ENCODE data around the gene APBB2. TPM values are rescaled to one million over a fixed set of nuclear protein-coding genes. Genes with fewer than 3 reads are reported as not detected.

The APBB2 gene
- total RNA-seq, 1 experiment from 2014 or later = 3.7 TPM

DNA sequence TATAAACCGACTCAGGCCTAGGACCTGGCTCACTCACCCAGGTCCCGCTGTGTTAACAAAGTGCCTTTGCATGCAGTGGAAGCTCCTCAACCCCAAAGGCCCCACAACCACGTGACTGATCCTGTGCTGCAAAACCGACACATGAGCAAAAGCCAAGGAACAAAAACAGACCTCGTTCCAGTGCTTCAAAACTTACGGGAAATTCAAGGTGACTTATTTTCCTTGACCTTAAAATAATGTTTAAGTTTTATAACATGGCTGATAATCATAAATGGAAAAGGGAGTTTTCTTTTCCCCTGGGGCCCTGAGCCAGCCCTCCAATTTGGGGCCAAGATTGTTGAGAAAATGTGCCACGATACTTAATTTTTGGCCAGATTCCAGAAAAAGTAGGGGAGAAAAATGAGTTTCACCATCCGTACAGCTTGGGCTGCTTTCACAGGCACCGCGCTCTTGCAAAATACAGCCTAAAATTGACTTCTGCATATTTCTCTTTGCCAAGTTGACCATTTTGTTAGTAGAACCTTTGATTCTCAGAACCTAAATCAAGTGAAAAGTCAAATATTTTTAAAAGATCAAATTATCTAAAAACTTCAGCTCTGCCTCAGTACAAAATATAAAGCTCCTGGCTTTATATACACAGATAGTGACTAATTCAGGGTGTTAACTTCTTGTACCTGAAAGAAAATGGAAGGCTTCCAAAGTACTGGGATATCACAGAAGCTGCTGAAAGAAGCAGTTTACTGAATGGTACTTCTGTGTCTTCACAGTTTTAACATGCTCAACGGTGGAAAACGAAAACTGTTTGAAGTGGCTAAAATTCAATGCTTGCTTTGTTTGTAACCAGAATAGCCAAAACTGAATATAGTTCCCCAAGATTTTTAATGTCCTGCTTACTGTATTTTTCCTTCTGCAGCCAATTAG lies 93.8 kb downstream of the APBB2 start:
- Histone ChIP-seq H3K4me2 (ENCODE audit: low read depth, low read length, poor library complexity, severe bottlenecking) (no peak overlapping the region), H3K79me2 (ENCODE audit: low read length) (no peaks in the 10 kb centered on the region), H3K27ac (ENCODE audit: low read length) (no peak overlapping the region), H3K27me3 (ENCODE audit: low read length) (no peaks in the 10 kb centered on the region), H2AFZ (ENCODE audit: low read length) (no peak overlapping the region), H3K9ac (ENCODE audit: low read length) (no peak overlapping the region), H3K4me1 (ENCODE audit: low read length) (no peaks in the 10 kb centered on the region), H3K36me3 (ENCODE audit: insufficient read depth, low read length) (no peaks in the 10 kb centered on the region), H3K4me3 (ENCODE audit: low read length) (no peak overlapping the region), H3K9me2 (replicated peaks; ENCODE audit: insufficient read depth, low read length) (no peaks in the 10 kb centered on the region), H3K9me3 (ENCODE audit: low read length) (no peaks in the 10 kb centered on the region), H4K20me1 (ENCODE audit: insufficient read depth, low read depth, low read length) (no peaks in the 10 kb centered on the region)
- no peak for DNase-seq

- Histone ChIP-seq H3K36me3 (ENCODE audit: insufficient read depth, low read length) (no peaks in the 10 kb centered on the region), H4K20me1 (ENCODE audit: insufficient read depth, low read depth, low read length) (no peaks in the 10 kb centered on the region), H3K27ac (ENCODE audit: low read length) (no peak overlapping the region), H3K4me2 (ENCODE audit: low read depth, low read length, poor library complexity, severe bottlenecking) (no peak overlapping the region), H3K4me3 (ENCODE audit: low read length) (no peak overlapping the region), H3K4me1 (ENCODE audit: low read length) (no peaks in the 10 kb centered on the region), H2AFZ (ENCODE audit: low read length) (no peak overlapping the region), H3K79me2 (ENCODE audit: low read length) (no peaks in the 10 kb centered on the region), H3K9me2 (replicated peaks; ENCODE audit: insufficient read depth, low read length) (no peaks in the 10 kb centered on the region), H3K27me3 (ENCODE audit: low read length) (no peaks in the 10 kb centered on the region), H3K9ac (ENCODE audit: low read length) (no peak overlapping the region), H3K9me3 (ENCODE audit: low read length) (no peaks in the 10 kb centered on the region)
- no peak for DNase-seq
Measured at GRCh38 chr4:41119867-41120295, 94.5 kb downstream of the APBB2 start.

DNA sequence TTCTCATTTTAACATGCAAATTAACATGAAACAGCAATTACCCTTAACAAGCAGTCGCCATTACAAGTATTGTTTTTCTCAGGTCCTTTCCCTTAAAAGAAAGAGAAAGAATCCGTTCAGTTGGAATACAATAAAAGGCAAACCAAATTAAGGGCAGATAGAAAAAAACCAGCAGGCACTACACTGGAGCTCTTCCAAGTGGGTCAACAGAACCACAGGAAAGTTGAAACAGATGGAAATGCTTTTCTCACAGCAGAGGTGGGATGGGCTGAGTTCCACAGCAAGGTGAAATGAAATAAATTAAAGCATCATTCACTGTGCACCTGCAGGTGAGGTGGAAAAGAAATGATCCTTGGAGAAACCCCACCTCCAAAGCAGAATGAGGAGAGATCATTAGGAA lies 102.6 kb downstream of the APBB2 start:
- Histone ChIP-seq H3K9me2 (replicated peaks; ENCODE audit: insufficient read depth, low read length) (no peaks in the 10 kb centered on the region), H2AFZ (ENCODE audit: low read length) (no peak overlapping the region), H3K27me3 (ENCODE audit: low read length) (no peaks in the 10 kb centered on the region), H3K9ac (ENCODE audit: low read length) (no peak overlapping the region), H3K36me3 (ENCODE audit: insufficient read depth, low read length) (no peaks in the 10 kb centered on the region), H3K4me3 (ENCODE audit: low read length) (no peak overlapping the region), H3K27ac (ENCODE audit: low read length) (no peak overlapping the region), H3K4me2 (ENCODE audit: low read depth, low read length, poor library complexity, severe bottlenecking) (no peak overlapping the region), H3K9me3 (ENCODE audit: low read length) (no peaks in the 10 kb centered on the region), H3K79me2 (ENCODE audit: low read length) (no peaks in the 10 kb centered on the region), H3K4me1 (ENCODE audit: low read length) (no peaks in the 10 kb centered on the region), H4K20me1 (ENCODE audit: insufficient read depth, low read depth, low read length) (no peaks in the 10 kb centered on the region)
- no peak for DNase-seq

GRCh38 chr4:41110050-41110449 lies 104.3 kb downstream of the APBB2 start:
- Histone ChIP-seq H3K36me3 (ENCODE audit: insufficient read depth, low read length) (no peaks in the 10 kb centered on the region), H4K20me1 (ENCODE audit: insufficient read depth, low read depth, low read length) (no peaks in the 10 kb centered on the region), H3K4me2 (ENCODE audit: low read depth, low read length, poor library complexity, severe bottlenecking) (no peak overlapping the region), H3K4me3 (ENCODE audit: low read length) (no peak overlapping the region), H3K9me3 (ENCODE audit: low read length) (no peaks in the 10 kb centered on the region), H3K9me2 (replicated peaks; ENCODE audit: insufficient read depth, low read length) (no peaks in the 10 kb centered on the region), H3K27me3 (ENCODE audit: low read length) (no peaks in the 10 kb centered on the region), H3K27ac (ENCODE audit: low read length) (no peak overlapping the region), H2AFZ (ENCODE audit: low read length) (no peak overlapping the region), H3K9ac (ENCODE audit: low read length) (no peak overlapping the region), H3K4me1 (ENCODE audit: low read length) (no peaks in the 10 kb centered on the region), H3K79me2 (ENCODE audit: low read length) (no peaks in the 10 kb centered on the region)
- DNase-seq = no peak

- H3K79me2 ChIP-seq (ENCODE audit: low read length) = no peaks in the 10 kb centered on the region
- no peak overlapping the region for H3K4me3 ChIP-seq (ENCODE audit: low read length)
- H3K27ac ChIP-seq (ENCODE audit: low read length) = no peak overlapping the region
- H3K27me3 ChIP-seq (ENCODE audit: low read length) = no peaks in the 10 kb centered on the region
- H3K4me1 ChIP-seq (ENCODE audit: low read length) = no peaks in the 10 kb centered on the region
- H3K9ac ChIP-seq (ENCODE audit: low read length) = no peak overlapping the region
- no peaks in the 10 kb centered on the region for H3K9me3 ChIP-seq (ENCODE audit: low read length)
- H2AFZ ChIP-seq (ENCODE audit: low read length) = no peak overlapping the region
- no peak for DNase-seq
- no peaks in the 10 kb centered on the region for H4K20me1 ChIP-seq (ENCODE audit: insufficient read depth, low read depth, low read length)
- no peak overlapping the region for H3K4me2 ChIP-seq (ENCODE audit: low read depth, low read length, poor library complexity, severe bottlenecking)
- no peaks in the 10 kb centered on the region for H3K9me2 ChIP-seq (replicated peaks; ENCODE audit: insufficient read depth, low read length)
- no peaks in the 10 kb centered on the region for H3K36me3 ChIP-seq (ENCODE audit: insufficient read depth, low read length)
Measured at GRCh38 chr4:41108481-41108880, 105.9 kb downstream of the APBB2 start.

DNA sequence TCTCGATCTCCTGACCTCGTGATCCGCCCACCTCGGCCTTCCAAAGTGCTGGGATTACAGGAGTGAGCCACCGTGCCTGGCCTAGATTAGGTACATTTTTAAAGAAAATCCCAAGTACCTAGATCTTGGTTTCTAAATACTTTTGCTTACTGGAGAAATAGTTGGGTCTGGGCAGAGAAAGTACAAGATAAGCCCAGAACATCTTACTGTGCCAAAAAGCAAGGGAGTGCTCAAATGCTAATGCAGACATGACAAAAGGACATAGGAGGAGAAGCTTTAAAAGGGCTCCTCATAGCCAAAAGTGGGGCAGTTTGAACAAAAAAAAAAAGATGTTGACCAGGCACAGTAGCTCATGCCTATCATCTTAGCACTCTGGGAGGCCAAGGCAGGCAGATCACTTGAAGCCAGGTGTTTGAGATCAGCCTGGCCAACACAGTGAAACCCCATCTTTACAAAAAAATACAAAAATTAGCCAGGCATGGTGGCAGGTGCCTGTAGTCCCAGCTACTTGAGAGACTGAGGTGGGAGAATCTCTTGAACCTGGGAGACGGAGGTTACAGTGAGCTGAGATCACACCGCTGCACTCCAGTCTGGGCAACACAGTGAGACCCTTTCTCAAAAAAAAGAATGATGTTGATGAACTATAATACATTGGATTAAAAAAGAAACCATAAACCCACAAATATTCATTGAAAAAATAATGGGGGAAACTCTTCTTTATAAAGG lies 107.5 kb downstream of the APBB2 start:
- no peak overlapping the region for H3K4me3 ChIP-seq (ENCODE audit: low read length)
- no peak overlapping the region for H3K4me2 ChIP-seq (ENCODE audit: low read depth, low read length, poor library complexity, severe bottlenecking)
- H3K27me3 ChIP-seq (ENCODE audit: low read length) = no peaks in the 10 kb centered on the region
- no peaks in the 10 kb centered on the region for H3K36me3 ChIP-seq (ENCODE audit: insufficient read depth, low read length)
- no peaks in the 10 kb centered on the region for H3K9me3 ChIP-seq (ENCODE audit: low read length)
- H3K4me1 ChIP-seq (ENCODE audit: low read length) = no peaks in the 10 kb centered on the region
- DNase-seq = no peak
- no peak overlapping the region for H3K27ac ChIP-seq (ENCODE audit: low read length)
- H3K9me2 ChIP-seq (replicated peaks; ENCODE audit: insufficient read depth, low read length) = no peaks in the 10 kb centered on the region
- no peaks in the 10 kb centered on the region for H3K79me2 ChIP-seq (ENCODE audit: low read length)
- H4K20me1 ChIP-seq (ENCODE audit: insufficient read depth, low read depth, low read length) = no peaks in the 10 kb centered on the region
- no peak overlapping the region for H2AFZ ChIP-seq (ENCODE audit: low read length)
- H3K9ac ChIP-seq (ENCODE audit: low read length) = no peak overlapping the region

DNA sequence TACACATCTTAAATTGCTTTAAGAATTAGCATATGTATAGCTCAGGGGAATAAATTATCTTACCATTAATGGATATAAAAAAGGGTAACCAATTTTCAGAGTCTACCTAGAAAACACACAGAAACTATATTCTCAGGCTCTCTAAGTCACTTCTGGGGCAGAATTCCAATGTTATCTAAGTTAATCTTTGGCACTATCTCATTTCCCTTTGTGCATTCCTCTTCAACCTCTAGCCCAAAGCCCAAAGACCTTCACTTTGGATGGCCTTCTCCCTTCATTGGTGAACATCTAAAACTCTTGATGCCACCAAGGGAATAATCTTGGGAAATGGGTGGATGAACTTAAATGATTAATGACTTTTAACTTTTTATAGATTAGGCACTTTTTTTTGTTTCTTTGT lies 108.3 kb downstream of the APBB2 start:
- Histone ChIP-seq H3K9ac (ENCODE audit: low read length) (no peak overlapping the region), H3K27ac (ENCODE audit: low read length) (no peak overlapping the region), H3K79me2 (ENCODE audit: low read length) (no peaks in the 10 kb centered on the region), H3K27me3 (ENCODE audit: low read length) (no peaks in the 10 kb centered on the region), H4K20me1 (ENCODE audit: insufficient read depth, low read depth, low read length) (no peaks in the 10 kb centered on the region), H3K36me3 (ENCODE audit: insufficient read depth, low read length) (no peaks in the 10 kb centered on the region), H3K4me2 (ENCODE audit: low read depth, low read length, poor library complexity, severe bottlenecking) (no peak overlapping the region), H3K9me2 (replicated peaks; ENCODE audit: insufficient read depth, low read length) (no peaks in the 10 kb centered on the region), H3K4me3 (ENCODE audit: low read length) (no peak overlapping the region), H3K9me3 (ENCODE audit: low read length) (no peaks in the 10 kb centered on the region), H3K4me1 (ENCODE audit: low read length) (no peaks in the 10 kb centered on the region), H2AFZ (ENCODE audit: low read length) (no peak overlapping the region)
- DNase-seq = no peak

DNA sequence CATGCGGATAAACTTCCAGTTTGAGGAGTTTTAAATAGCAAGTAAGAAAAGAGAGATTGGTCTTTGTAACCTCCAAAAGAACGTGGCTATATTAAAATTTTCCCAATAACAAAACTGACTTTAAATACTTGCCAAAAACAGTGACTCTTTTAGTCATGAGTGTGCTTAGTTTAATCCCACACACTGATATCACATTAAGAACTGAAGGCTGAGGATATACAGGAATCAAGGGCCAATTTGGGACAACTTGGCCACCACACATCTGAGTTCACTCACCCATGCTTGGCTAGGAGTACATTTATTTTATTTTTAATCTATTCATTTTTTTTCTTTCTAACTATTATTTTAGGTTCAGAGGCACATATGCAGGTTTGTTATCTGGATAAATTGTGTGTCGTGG lies 110.2 kb downstream of the APBB2 start:
- Histone ChIP-seq H3K36me3 (ENCODE audit: insufficient read depth, low read length) (no peaks in the 10 kb centered on the region), H4K20me1 (ENCODE audit: insufficient read depth, low read depth, low read length) (no peaks in the 10 kb centered on the region), H3K9me3 (ENCODE audit: low read length) (no peaks in the 10 kb centered on the region), H3K27me3 (ENCODE audit: low read length) (no peaks in the 10 kb centered on the region), H3K9me2 (replicated peaks; ENCODE audit: insufficient read depth, low read length) (no peaks in the 10 kb centered on the region), H3K27ac (ENCODE audit: low read length) (no peak overlapping the region), H3K4me2 (ENCODE audit: low read depth, low read length, poor library complexity, severe bottlenecking) (no peak overlapping the region), H3K4me1 (ENCODE audit: low read length) (no peaks in the 10 kb centered on the region), H3K79me2 (ENCODE audit: low read length) (no peaks in the 10 kb centered on the region), H3K4me3 (ENCODE audit: low read length) (no peak overlapping the region), H2AFZ (ENCODE audit: low read length) (no peak overlapping the region), H3K9ac (ENCODE audit: low read length) (no peak overlapping the region)
- no peak for DNase-seq

All from Karpas-422 (cell line).